HG03520 (cell line): ENCODE results near the gene F12.

Experiments
- ATAC-seq: cut with Tn5 transposase; IDR thresholded peaks from one replicate; pipeline ENCODE4 v1.9.1; 2021; ENCODE audit warnings: mild to moderate bottlenecking, moderate library complexity; ENCODE audit not compliant: unreplicated experiment

The F12 gene

DNA sequence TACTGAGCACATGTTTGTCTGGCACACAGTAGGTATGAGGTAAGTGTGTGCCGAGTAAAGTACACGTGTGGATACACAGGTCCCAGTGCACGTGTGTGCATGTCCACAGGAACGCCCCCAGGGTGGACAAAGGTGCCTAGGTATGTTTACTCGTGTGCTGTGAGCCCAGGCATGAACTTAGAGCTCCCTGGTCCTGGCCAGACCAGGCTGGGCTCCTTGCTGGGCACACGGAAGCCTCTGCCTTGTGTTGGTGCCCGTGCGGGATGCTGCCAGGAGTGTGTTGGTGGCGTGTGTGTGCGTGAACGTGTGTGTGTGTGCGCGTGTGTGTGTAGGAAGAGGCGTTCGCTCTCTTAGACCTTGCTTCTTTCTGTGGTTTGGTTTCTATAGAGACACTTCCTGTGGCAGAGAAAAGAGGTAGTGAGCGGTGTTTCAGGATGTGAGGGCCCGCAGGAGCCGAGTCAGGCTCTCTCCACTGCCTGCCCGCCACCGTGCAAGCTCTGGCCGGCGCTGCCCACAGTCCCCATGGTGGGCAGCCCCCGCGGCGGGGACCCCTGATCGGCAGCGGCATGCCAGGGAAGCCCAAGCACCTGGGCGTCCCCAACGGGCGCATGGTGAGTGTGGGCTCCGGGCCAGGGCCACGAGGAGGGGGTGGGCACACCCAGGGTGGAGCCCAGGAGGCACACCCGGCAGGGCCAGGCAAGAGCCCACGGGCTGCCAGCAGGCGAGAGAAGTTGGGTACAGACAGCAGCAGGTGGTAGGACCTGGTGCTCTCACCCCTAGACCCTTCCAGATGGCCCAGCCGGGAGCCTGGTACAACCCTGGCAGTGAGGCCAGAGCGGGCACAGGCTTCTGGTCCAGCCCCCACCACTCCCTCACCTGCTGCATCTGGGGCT lies 51.7 kb downstream of the F12 start, which contains the start of gene RGS14:
TSS of gene RGS14 (plus strand) at position 466 of the 893 bp plus-strand sequence. CDS start at position 567, 101 bp downstream.
- ATAC-seq: peak; percentile 89

DNA sequence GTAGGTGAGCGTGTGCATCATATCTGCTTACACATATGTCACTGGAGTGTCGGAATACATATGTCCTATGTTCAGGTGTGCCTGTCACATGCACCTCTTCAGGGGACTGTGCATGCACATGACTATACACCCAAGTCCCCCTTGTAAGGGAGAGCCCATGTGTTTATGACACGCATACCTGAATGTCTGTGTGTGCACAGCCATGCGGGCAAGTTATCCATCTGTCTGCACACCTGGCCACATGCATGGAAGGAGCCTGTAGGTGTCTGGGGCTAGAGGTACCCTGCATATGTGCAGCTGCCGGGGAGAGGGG lies 52.3 kb downstream of the F12 start:
- no peak for ATAC-seq

GRCh38 chr5:177356746-177357145 lies 52.6 kb downstream of the F12 start:
- no peak for ATAC-seq

- ATAC-seq: no peak
These were observed 53.5 kb downstream of the F12 start for GRCh38 chr5:177355868-177356168.

DNA sequence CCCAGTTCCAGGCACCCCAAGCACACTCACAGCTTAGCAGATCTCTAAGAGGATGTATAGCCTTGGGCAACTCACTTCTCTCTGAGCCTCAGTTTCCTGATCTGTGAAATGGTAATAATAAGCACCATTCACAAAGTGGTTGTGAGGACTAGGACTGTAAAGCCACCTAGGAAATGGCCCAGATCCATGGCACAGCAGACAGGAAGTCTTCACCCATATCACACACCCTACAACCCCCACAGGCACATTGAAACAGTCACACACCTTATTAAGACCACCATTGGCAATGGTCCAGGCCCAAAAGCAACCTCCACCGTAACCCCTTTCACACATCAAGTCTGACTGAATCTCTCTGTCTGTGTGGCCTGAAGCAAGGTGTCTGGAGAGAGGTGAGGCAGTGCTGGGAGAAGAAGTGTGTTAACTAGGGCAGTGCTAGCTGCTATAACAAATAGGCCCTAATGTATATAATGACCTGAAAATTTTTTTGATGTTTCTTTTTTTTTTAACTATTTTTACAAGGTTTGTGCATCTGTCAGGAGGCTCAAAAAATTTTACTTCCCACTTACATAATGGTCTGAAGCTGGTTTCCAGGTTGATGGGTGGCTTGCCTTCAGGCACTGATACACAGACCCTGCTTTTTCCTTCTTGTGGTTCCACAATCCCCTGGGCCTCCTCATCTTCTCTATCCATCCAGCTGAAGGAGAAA lies 54.0 kb downstream of the F12 start:
- ATAC-seq: no peak

- ATAC-seq: no peak
These were observed 54.7 kb downstream of the F12 start for GRCh38 chr5:177354711-177355110.

DNA sequence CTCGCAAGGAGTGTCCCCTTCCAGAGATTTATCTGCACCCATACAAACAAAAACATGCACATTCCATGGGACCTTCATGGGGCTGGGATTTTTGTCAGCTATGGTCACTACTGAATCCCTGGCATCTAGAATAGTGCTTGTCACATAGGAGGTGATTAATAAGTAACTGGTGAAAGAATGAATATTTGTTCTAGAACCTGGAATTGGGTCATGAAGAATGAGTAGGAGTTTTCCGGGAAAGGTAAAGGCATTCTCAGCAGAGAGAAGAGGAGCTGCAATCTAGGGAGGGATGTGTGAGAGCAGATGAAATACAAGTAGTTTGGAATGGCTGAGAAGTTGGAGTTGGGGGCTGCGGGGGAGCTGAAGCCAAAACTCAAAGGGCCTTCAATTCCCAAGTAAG lies 55.1 kb downstream of the F12 start:
- no peak for ATAC-seq

DNA sequence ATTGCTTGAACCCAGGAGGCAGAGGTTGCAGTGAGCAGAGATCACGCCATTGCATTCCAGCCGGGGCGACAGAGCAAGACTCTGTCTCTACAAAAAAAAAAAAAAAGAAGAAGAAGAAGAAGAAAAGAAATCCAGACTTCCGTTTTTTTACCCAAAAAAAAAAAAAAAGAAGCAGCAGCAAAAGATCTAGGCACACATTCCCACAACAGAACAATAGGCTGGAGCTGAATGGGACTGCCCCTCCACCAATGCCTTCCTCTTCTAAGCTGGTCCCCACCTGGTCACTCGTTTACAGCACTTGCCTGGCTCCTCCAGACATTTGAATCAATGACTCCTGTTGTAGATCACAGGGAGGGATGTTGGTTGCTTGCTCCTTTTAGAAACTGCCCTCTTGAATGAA lies 56.3 kb downstream of the F12 start:
- no peak for ATAC-seq
